ENCODE data around the gene MAP7. TPM values are rescaled to one million over a fixed set of nuclear protein-coding genes. Genes with fewer than 3 reads are reported as not detected.

MAP7 gene
- polyA plus RNA-seq, 1 donor from 2014 or later, result 5.1 TPM

DNA sequence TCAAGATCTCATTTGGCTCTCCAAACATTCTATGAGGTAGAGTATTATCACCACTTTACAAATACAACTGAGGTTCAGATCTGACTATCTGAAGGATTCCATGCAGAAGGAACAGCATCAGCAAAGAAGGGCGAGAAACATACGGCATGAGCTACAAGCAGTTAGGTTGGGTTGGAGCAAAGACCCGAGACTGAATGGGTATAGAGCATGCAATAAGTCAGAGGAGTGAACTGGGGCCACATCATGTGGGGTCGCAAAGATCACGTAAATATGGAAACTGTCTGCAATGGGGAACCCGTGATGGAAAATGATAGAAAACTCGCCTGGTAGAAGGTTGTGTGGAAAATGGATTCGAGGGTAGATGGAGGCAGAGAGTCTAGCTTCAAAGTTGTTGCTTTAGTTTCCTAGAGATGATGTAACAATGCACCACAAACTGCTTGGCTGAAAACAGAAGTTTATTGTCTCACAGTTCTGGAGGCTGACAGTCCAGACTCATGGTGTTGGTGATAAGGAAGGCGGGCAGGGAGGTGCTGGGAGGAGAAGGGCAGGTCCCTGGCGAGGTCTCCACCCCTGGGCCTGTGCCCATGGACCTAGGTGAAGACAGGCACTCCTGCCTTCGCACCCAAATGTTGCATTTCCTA is 216.3 kb downstream of the MAP7 start:
- Histone ChIP-seq H3K9me2 (ENCODE audit: insufficient read depth, low read length) (no peaks in the 10 kb centered on the region), H3K4me2 (ENCODE audit: low read length) (no peak overlapping the region), H4K20me1 (ENCODE audit: insufficient read depth) (no peaks in the 10 kb centered on the region), H3K4me3 (ENCODE audit: low read length) (no peak overlapping the region), H3K79me2 (replicated peaks; ENCODE audit: insufficient read depth, low read length) (no peaks in the 10 kb centered on the region), H3K36me3 (ENCODE audit: insufficient read depth, low read length) (no peaks in the 10 kb centered on the region), H3K27ac (ENCODE audit: low read length) (no peak overlapping the region), H3K9ac (ENCODE audit: low read length) (no peak overlapping the region), H3F3A (ENCODE audit: insufficient read depth, low read length, poor library complexity, severe bottlenecking) (no peaks in the 10 kb centered on the region), H3K27me3 (ENCODE audit: insufficient read depth, low read depth, low read length) (no peaks in the 10 kb centered on the region), H3K9me3 (ENCODE audit: low read length) (no peaks in the 10 kb centered on the region), H2AFZ (ENCODE audit: low read depth, low read length) (no peak overlapping the region)
- TF ChIP-seq SMC3 (conservative IDR thresholded peaks at IDR 0.05; ENCODE audit: poor library complexity) (no peak), MXI1 (conservative IDR thresholded peaks at IDR 0.05; ENCODE audit: poor library complexity, severe bottlenecking) (no peak), TAF1 (IDR thresholded peaks at IDR 0.05; ENCODE audit: low read depth) (no peak), POLR2AphosphoS5 (IDR thresholded peaks at IDR 0.05) (no peak), EZH2 (IDR thresholded peaks at IDR 0.05; ENCODE audit: borderline replicate concordance, insufficient read depth, low read length, poor library complexity, severe bottlenecking) (no peak), EP300 (conservative IDR thresholded peaks at IDR 0.05; ENCODE audit: poor library complexity, severe bottlenecking) (no peak), RAD21 (conservative IDR thresholded peaks at IDR 0.05) (no peak)
- TF ChIP-seq, protein P1, sequence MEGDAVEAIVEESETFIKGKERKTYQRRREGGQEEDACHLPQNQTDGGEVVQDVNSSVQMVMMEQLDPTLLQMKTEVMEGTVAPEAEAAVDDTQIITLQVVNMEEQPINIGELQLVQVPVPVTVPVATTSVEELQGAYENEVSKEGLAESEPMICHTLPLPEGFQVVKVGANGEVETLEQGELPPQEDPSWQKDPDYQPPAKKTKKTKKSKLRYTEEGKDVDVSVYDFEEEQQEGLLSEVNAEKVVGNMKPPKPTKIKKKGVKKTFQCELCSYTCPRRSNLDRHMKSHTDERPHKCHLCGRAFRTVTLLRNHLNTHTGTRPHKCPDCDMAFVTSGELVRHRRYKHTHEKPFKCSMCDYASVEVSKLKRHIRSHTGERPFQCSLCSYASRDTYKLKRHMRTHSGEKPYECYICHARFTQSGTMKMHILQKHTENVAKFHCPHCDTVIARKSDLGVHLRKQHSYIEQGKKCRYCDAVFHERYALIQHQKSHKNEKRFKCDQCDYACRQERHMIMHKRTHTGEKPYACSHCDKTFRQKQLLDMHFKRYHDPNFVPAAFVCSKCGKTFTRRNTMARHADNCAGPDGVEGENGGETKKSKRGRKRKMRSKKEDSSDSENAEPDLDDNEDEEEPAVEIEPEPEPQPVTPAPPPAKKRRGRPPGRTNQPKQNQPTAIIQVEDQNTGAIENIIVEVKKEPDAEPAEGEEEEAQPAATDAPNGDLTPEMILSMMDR (IDR thresholded peaks at IDR 0.05; ENCODE audit: poor library complexity, severe bottlenecking), result no peak
- TF ChIP-seq, protein P2, sequence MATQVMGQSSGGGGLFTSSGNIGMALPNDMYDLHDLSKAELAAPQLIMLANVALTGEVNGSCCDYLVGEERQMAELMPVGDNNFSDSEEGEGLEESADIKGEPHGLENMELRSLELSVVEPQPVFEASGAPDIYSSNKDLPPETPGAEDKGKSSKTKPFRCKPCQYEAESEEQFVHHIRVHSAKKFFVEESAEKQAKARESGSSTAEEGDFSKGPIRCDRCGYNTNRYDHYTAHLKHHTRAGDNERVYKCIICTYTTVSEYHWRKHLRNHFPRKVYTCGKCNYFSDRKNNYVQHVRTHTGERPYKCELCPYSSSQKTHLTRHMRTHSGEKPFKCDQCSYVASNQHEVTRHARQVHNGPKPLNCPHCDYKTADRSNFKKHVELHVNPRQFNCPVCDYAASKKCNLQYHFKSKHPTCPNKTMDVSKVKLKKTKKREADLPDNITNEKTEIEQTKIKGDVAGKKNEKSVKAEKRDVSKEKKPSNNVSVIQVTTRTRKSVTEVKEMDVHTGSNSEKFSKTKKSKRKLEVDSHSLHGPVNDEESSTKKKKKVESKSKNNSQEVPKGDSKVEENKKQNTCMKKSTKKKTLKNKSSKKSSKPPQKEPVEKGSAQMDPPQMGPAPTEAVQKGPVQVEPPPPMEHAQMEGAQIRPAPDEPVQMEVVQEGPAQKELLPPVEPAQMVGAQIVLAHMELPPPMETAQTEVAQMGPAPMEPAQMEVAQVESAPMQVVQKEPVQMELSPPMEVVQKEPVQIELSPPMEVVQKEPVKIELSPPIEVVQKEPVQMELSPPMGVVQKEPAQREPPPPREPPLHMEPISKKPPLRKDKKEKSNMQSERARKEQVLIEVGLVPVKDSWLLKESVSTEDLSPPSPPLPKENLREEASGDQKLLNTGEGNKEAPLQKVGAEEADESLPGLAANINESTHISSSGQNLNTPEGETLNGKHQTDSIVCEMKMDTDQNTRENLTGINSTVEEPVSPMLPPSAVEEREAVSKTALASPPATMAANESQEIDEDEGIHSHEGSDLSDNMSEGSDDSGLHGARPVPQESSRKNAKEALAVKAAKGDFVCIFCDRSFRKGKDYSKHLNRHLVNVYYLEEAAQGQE (IDR thresholded peaks at IDR 0.05; ENCODE audit: borderline replicate concordance), result no peak

DNA sequence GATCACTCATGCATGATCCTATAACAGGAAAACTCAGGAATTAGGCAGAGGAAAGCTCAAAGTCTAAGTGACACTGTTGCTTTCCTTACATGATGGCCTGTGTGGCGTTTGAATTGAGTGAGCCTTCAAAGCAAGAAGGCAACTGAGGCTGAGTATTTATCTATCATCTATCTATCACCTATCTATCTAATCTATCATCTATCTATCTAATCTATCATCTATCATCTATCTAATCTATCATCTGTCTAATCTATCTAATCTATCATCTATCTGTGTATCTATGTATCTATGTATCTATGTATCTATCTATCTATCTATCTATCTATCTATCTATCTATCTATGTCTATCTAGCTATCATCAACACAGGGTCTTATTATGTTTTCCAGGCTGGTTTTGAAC is 218.8 kb downstream of the MAP7 start:
- Histone ChIP-seq H3F3A (ENCODE audit: insufficient read depth, low read length, poor library complexity, severe bottlenecking) (peaks cover 6% of the 10 kb centered on the region), H3K27ac (ENCODE audit: low read length) (no peak overlapping the region), H3K9me3 (ENCODE audit: low read length) (no peaks in the 10 kb centered on the region), H3K36me3 (ENCODE audit: insufficient read depth, low read length) (no peaks in the 10 kb centered on the region), H2AFZ (ENCODE audit: low read depth, low read length) (no peak overlapping the region), H3K9me2 (ENCODE audit: insufficient read depth, low read length) (no peaks in the 10 kb centered on the region), H3K4me3 (ENCODE audit: low read length) (no peak overlapping the region), H3K27me3 (ENCODE audit: insufficient read depth, low read depth, low read length) (no peaks in the 10 kb centered on the region), H4K20me1 (ENCODE audit: insufficient read depth) (no peaks in the 10 kb centered on the region), H3K79me2 (replicated peaks; ENCODE audit: insufficient read depth, low read length) (no peaks in the 10 kb centered on the region), H3K9ac (ENCODE audit: low read length) (no peak overlapping the region), H3K4me2 (ENCODE audit: low read length) (no peak overlapping the region)
- TF ChIP-seq, protein P1 (IDR thresholded peaks at IDR 0.05; ENCODE audit: poor library complexity, severe bottlenecking), result no peak
- TF ChIP-seq MXI1 (conservative IDR thresholded peaks at IDR 0.05; ENCODE audit: poor library complexity, severe bottlenecking) (no peak), TAF1 (IDR thresholded peaks at IDR 0.05; ENCODE audit: low read depth) (no peak), POLR2AphosphoS5 (IDR thresholded peaks at IDR 0.05) (no peak), EP300 (conservative IDR thresholded peaks at IDR 0.05; ENCODE audit: poor library complexity, severe bottlenecking) (no peak), SMC3 (conservative IDR thresholded peaks at IDR 0.05; ENCODE audit: poor library complexity) (no peak)

Data from neural cell (in vitro differentiated cells).